Panc1 (cell line): ENCODE results near the gene FAM187B. TPM values are rescaled to one million over a fixed set of nuclear protein-coding genes. Genes with fewer than 3 reads are reported as not detected.

Experiments used
- ATAC-seq: fragments of 200-7000 bp; cut with Tn5 transposase; 2 replicates; pipeline ENCODE4 v1.9.1; 2020; ENCODE audit warnings: mild to moderate bottlenecking, moderate library complexity
- BruUV-seq: library from RNA; stranded (reverse); fragments of 400-500 nt; replicated peaks from 2 replicates; lab custom pipeline; 2021; lab: Mats Ljungman, UMichigan
- CTCF ChIA-PET: fragments of 300-600 bp; sonication (Branson Sonifier 250); formaldehyde crosslinking; loops from one replicate; lab custom pipeline; 2022; ENCODE audit warnings: antibody characterized with exemption; lab: Charles Lee
- POLR2A ChIA-PET: fragments of 300-600 bp; sonication (Branson Sonifier 250); formaldehyde crosslinking; loops from one replicate; lab custom pipeline; 2022; ENCODE audit warnings: antibody characterized with exemption; lab: Charles Lee
- DNase-seq: peaks from one replicate; pipeline ENCODE4 v3.0.0-alpha.2; 2010; ENCODE audit warnings: low read depth, low spot score
- H3K27ac ChIP-seq: 2 replicates; pipeline ENCODE4 v1.5.1; 2011; ENCODE audit warnings: mild to moderate bottlenecking, low read length, inconsistent platforms
- H3K27me3 ChIP-seq: fragments of 200-500 bp; sonication (Bioruptor generic); 2 replicates; pipeline ENCODE4 v1.6.0; 2014; ENCODE audit warnings: low read length, inconsistent platforms; ENCODE audit not compliant: control insufficient read depth, insufficient read depth
- H3K36me3 ChIP-seq: fragments of 200-500 bp; sonication (Bioruptor generic); 2 replicates; pipeline ENCODE4 v1.5.1; 2014; ENCODE audit warnings: inconsistent platforms, mild to moderate bottlenecking, low read length, moderate library complexity; ENCODE audit not compliant: control insufficient read depth, insufficient read depth
- H3K4me1 ChIP-seq: 2 replicates; pipeline ENCODE4 v1.5.1; 2011; ENCODE audit warnings: inconsistent platforms, mild to moderate bottlenecking, low read length, moderate library complexity; ENCODE audit not compliant: control insufficient read depth, insufficient read depth
- H3K4me3 ChIP-seq, 2 experiments: 2 replicates each; pipeline ENCODE4 v1.5.1; 2011 to 2012; ENCODE audit warnings: low read depth in 2 of 2, low read length in 2 of 2, mild to moderate bottlenecking in 2 of 2, inconsistent platforms in 1 of 2, moderate library complexity in 1 of 2
- H3K9me3 ChIP-seq: fragments of 200-500 bp; sonication (Bioruptor generic); 2 replicates; pipeline ENCODE4 v1.5.1; 2014; ENCODE audit warnings: low read depth, mild to moderate bottlenecking, inconsistent platforms, low read length, moderate library complexity; ENCODE audit not compliant: control insufficient read depth, insufficient read depth
- POLR2AphosphoS5 ChIP-seq: IDR thresholded peaks from 2 replicates; pipeline ENCODE4 v1.6.1; 2012; ENCODE audit warnings: mild to moderate bottlenecking, low read depth, low read length, moderate library complexity
- SIN3A ChIP-seq: IDR thresholded peaks from 2 replicates; pipeline ENCODE4 v1.6.1; 2012; ENCODE audit warnings: low read depth, mild to moderate bottlenecking, low read length, moderate library complexity, borderline replicate concordance; ENCODE audit not compliant: insufficient read depth
- TCF7L2 ChIP-seq: IDR thresholded peaks from 2 replicates; pipeline ENCODE4 v1.6.1; 2011; ENCODE audit warnings: mild to moderate bottlenecking, low read depth, low read length, inconsistent platforms
- in situ Hi-C: cut with HindIII; loops from 2 replicates; pipeline ENCODE4 v1.10.0; 2016; ENCODE audit warnings: low sequenced_read_pairs, low pct_unique_long_range_greater_than_20kb
- intact Hi-C: fragments of 100-400 bp; cut with micrococcal nuclease; formaldehyde crosslinking; loops from one replicate; pipeline ENCODE4 v1.10.0; 2022; ENCODE audit not compliant: unreplicated experiment
- total RNA-seq: library from RNA; stranded (reverse); gene quantifications from one replicate; pipeline ENCODE4 v1.2.1, GENCODE V29; 2021; ENCODE audit not compliant: unreplicated experiment
- TF ChIP-seq, protein P1 (sequence below): fragments of 450-650 bp; IDR thresholded peaks from 2 replicates; pipeline ENCODE4 v1.5.1; 2017; ENCODE audit warnings: mild to moderate bottlenecking
- TF ChIP-seq, protein P2 (sequence below), 2 experiments: IDR thresholded peaks; 2 replicates each; pipeline ENCODE4 v1.6.1; 2011 to 2012; ENCODE audit warnings: low read depth in 2 of 2, control low read depth in 1 of 2, low read length in 1 of 2, mild to moderate bottlenecking in 1 of 2, moderate library complexity in 1 of 2; ENCODE audit not compliant: insufficient read depth in 1 of 2

Gene FAM187B
- total RNA-seq, 1 experiment from 2014 or later, result not detected

DNA sequence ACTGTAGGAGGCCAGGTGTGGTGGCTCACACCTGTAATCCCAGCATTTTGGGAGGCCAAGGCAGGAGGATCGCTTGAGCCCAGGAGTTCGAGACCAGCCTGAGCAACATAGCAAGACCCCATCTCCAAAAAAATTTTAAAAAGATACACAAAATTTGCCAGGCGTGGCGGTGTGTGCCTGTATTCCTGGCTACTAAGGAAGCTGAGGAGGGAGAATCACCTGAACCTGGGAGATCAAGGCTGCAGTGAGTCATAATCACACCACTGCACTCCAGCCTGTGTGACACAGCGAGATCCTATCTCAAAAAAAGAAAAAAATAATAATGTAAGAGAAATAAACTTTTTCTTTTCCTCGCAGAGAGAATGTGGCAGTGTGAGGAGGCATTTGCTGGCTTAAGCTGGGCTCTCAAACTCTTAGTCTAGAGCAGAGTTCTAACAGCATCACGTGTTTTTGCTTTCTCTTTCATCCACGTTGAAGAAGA is 21.1 kb downstream of the FAM187B start:
- H3K27ac ChIP-seq, result no peak overlapping the region
- no peak for ATAC-seq

DNA sequence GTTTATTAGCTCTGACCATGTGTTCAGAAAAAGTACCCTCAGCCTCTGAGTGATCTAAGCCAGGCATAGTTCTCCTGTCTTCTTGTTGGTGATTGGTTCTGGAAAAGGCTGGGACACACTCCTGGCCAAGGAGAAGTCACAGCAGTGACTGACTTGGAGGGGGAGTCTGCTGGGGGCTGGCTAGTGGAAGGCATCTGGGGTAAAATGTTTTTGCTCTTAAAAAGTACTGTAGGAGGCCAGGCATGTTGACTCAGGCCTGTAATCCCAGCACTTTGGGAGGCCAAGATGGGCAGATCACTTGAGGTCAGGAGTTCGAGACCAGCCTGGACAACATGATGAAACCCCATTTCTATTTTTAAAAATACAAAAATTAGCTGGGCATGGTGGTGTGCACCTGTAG is 21.7 kb downstream of the FAM187B start:
- no peak overlapping the region for H3K27ac ChIP-seq

More for the DNA sequence above, 21.1 kb downstream of the FAM187B start:
- no peaks in the 10 kb centered on the region for H3K27me3 ChIP-seq
- H3K36me3 ChIP-seq, result no peaks in the 10 kb centered on the region
- no peaks in the 10 kb centered on the region for H3K4me1 ChIP-seq
- in situ Hi-C loops, result no loop called here
- no peak for DNase-seq
- CTCF ChIA-PET, result no interaction called here
- intact Hi-C loops, result no loop called here
- BruUV-seq, result no TSS peak
- H3K9me3 ChIP-seq, result no peaks in the 10 kb centered on the region
- POLR2A ChIA-PET, result no interaction called here
- TF ChIP-seq, protein P1, sequence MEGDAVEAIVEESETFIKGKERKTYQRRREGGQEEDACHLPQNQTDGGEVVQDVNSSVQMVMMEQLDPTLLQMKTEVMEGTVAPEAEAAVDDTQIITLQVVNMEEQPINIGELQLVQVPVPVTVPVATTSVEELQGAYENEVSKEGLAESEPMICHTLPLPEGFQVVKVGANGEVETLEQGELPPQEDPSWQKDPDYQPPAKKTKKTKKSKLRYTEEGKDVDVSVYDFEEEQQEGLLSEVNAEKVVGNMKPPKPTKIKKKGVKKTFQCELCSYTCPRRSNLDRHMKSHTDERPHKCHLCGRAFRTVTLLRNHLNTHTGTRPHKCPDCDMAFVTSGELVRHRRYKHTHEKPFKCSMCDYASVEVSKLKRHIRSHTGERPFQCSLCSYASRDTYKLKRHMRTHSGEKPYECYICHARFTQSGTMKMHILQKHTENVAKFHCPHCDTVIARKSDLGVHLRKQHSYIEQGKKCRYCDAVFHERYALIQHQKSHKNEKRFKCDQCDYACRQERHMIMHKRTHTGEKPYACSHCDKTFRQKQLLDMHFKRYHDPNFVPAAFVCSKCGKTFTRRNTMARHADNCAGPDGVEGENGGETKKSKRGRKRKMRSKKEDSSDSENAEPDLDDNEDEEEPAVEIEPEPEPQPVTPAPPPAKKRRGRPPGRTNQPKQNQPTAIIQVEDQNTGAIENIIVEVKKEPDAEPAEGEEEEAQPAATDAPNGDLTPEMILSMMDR, result no peak
- TF ChIP-seq SIN3A (no peak), TCF7L2 (no peak), POLR2AphosphoS5 (no peak)
- TF ChIP-seq, protein P2, sequence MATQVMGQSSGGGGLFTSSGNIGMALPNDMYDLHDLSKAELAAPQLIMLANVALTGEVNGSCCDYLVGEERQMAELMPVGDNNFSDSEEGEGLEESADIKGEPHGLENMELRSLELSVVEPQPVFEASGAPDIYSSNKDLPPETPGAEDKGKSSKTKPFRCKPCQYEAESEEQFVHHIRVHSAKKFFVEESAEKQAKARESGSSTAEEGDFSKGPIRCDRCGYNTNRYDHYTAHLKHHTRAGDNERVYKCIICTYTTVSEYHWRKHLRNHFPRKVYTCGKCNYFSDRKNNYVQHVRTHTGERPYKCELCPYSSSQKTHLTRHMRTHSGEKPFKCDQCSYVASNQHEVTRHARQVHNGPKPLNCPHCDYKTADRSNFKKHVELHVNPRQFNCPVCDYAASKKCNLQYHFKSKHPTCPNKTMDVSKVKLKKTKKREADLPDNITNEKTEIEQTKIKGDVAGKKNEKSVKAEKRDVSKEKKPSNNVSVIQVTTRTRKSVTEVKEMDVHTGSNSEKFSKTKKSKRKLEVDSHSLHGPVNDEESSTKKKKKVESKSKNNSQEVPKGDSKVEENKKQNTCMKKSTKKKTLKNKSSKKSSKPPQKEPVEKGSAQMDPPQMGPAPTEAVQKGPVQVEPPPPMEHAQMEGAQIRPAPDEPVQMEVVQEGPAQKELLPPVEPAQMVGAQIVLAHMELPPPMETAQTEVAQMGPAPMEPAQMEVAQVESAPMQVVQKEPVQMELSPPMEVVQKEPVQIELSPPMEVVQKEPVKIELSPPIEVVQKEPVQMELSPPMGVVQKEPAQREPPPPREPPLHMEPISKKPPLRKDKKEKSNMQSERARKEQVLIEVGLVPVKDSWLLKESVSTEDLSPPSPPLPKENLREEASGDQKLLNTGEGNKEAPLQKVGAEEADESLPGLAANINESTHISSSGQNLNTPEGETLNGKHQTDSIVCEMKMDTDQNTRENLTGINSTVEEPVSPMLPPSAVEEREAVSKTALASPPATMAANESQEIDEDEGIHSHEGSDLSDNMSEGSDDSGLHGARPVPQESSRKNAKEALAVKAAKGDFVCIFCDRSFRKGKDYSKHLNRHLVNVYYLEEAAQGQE (IDR thresholded peaks at IDR 0.05; ENCODE audit: insufficient read depth in 1 of 2, low read depth in 2 of 2, low read length in 1 of 2), result no peak
- H3K4me3 ChIP-seq, result no peak overlapping the region

More for the DNA sequence above, 21.7 kb downstream of the FAM187B start:
- ChIA-PET POLR2A (no interaction called here), CTCF (no interaction called here)
- Histone ChIP-seq H3K36me3 (no peaks in the 10 kb centered on the region), H3K4me3 (no peak overlapping the region), H3K4me1 (no peaks in the 10 kb centered on the region), H3K9me3 (no peaks in the 10 kb centered on the region), H3K27me3 (no peaks in the 10 kb centered on the region)
- intact Hi-C loops, result no loop called here
- BruUV-seq, result no TSS peak
- TF ChIP-seq TCF7L2 (no peak), SIN3A (no peak), POLR2AphosphoS5 (no peak)
- TF ChIP-seq, protein P2 (IDR thresholded peaks at IDR 0.05; ENCODE audit: insufficient read depth in 1 of 2, low read depth in 2 of 2, low read length in 1 of 2), result no peak
- TF ChIP-seq, protein P1, result no peak
- ATAC-seq, result no peak
- DNase-seq, result no peak
- in situ Hi-C loops, result no loop called here
